ENCODE data around the gene PAX5.

PAX5 gene

GRCh38 chr9:37037503-37038301 lies 3.6 kb upstream of the PAX5 start:
- no peak for DNase-seq (ENCODE audit: low spot score)

DNA sequence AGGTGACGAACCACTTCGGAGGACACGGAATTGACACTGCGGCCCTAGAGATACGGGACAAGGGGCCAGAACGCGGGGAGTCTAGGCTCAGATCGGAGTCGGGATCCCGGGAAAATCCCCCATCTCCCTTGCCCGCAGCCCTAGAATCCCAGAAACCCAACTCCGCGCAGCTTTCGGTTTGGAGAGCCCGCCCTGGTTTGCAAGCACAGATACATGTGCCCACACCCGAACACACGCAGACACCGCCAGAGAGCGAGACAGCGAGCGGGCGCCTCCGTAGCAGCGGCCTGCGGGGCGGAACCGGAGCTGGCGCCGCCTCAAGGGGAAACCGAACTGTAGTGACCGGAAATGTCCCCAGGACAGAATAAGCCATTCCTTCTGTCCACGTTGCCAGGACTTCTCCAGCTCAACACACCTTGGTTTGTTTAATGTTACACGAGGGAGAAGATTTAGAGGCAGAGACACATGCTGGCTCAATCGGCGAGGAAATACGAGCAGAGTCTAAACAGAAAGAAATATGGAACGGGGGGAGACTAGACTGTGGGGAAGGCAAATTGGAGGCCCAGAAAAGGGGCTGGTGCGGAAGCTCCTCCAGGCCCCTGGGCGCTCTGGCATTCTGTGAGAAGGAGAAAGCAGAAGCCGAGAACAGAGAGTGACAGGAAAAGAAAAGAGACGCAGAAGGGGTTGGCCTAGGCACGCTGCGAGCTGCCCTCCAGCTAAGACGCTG lies 2.9 kb upstream of the PAX5 start:
- DNase-seq (ENCODE audit: low spot score), result peak; percentile 44

DNA sequence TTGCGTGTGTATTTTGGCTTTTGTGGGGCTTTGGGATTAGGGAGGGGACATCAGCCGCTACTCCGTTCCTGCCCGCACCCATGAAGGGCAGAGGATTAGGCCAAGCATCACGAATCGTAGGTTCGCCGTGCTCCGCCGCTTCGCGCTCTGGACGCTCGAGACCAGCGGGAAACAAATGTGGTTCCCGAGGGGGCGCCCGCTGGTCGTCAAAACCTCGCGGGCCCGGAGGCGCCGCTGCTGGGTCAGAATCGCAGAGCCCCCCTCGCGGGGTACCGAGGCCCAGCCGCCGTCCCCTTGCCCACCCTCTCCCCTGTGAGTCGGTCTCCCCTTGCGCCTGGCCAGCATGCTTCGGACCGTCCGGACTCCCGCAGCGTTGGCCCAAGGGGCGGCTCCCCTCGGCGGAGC lies 2.3 kb upstream of the PAX5 start:
- DNase-seq (ENCODE audit: low spot score), result no peak

DNA sequence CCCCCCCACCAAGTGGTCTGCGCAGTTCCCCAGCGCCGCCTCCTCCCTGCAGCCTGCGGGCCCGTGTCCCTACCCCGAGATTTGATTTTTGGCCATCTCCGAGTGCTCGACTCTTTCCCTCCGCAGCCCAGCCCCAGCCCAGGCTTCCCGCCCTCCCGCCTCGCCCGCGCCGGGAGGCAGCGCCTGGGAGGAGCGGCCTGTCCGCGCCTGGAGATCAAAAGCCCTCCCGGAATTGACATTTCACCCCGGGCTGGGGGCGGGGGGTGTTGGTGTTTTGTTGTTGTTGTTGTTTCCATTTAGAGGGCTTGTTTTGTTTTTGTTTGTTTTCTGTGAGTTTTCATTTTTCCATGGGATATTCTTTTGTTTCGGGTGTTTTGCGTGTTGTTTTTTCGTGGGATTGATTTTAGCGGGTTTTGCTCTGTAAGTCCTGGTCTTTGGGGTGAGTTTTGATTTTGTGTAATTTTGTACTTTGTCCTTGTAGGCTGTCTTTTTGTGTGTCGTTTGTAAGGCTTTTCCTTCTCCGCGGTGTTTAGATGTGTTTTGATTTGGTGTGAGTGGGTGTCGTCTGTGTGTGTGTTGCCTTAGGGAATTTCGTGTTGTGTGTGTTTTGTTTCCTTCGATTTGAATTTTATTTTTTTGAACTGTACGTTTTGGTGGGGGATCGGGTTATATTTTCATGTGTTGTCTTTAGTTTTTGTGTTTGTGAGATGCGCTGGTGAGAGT lies 1.7 kb upstream of the PAX5 start:
- no peak for DNase-seq (ENCODE audit: low spot score)

GRCh38 chr9:37034938-37035647 lies 1.0 kb upstream of the PAX5 start:
- no peak for DNase-seq (ENCODE audit: low spot score)

DNA sequence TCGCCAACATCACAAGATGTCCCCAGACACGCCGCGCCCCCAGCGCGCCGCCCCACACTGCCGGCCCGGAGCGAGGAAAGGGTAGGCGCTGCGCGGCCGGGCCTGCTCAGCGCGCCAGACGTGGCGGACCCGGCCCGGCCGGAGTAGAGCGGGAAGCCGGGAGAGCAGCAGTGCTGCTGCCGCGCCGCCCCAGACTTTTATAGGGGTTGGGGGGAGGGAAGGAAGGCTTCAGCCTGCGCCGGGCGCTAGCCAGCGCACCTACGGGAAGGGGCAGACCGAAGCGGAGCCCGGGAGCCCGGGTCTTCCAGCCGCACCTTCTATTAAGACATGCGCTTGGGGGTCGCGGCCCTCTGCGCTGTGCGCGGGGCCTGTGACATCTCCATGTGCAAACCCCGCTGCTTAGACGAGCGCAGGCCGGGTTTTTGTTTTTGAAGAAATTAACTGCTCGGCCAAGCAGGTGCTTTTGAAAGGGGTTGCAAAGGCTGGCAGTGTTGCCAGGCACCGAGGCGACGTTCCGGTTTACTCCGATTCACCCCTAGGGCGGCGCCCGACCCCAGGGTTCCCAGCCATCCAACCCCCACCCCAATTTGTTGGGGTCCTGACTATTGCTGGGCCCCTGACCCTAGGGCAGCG lies 353 bp upstream of the PAX5 start:
- peak; percentile 41 for DNase-seq (ENCODE audit: low spot score)

DNA sequence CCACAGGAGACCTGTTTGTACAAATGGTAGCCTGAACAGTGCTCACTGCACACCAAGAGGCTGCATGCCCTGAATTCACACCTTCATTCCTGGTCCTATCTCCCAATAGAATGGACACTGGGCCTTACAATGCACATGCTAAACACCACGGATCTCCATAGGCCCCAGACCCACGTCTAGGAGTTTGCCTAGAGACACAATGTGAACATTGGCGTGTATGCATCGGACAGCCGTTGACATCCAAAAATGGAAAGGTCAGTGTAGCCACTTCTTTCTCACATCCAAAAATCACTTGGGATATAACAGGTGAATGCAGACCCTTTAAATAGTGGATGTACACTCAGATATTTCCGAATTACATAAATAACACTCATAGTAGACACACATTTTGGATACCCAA lies 927 bp downstream of the PAX5 start:
- DNase-seq (ENCODE audit: low spot score), result no peak

GRCh38 chr9:37032713-37033112 lies 1.4 kb downstream of the PAX5 start:
- DNase-seq (ENCODE audit: low spot score), result no peak

GRCh38 chr9:37031902-37032301 lies 2.2 kb downstream of the PAX5 start:
- DNase-seq (ENCODE audit: low spot score), result no peak

DNA sequence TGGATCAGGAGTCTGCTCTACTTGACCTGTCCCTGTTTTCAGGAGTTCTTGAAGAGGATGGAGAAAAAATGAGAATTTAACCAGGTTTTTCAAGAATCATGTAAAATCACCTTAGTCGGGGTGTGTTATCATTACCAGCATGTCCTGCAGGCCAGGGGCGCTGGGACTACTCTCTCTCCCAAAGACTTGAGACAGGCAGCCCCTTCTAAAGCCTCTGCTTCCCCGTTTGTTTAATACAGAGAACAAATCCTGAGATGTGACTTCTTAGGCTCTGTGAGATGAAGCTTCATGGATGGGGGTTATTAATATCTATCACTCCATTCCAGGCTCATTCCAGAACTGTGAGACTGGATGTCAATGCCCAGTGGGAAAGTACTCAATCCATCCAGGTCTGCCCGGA lies 3.0 kb downstream of the PAX5 start:
- DNase-seq (ENCODE audit: low spot score), result no peak

- DNase-seq (ENCODE audit: low spot score), result no peak
Observed at GRCh38 chr9:37030611-37030939, 3.5 kb downstream of the PAX5 start.

- DNase-seq (ENCODE audit: low spot score), result no peak
Observed at GRCh38 chr9:37029776-37030610, 4.1 kb downstream of the PAX5 start.

DNA sequence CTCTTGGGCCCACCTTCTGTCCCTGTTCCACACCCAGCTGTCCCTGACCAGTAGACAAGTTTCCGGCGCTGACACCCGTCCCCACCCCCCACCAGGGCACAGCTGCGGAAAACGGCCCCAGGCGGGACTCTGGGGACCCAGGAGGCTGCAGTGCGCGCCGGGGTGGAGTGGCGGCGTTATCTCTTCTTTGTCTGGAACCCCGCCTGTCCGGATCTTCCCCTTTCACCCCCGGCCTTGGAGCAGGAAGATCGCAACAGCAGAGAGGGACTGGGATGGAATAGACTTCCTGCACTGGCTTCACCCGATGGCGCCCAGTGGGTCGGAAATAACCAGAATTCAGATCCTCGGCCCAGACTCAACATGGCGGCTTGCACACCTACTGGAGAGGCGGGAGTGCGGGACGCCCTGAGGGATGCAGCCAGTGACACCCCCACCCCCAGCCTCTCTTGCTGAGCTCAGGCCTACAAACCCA lies 4.7 kb downstream of the PAX5 start:
- DNase-seq (ENCODE audit: low spot score), result no peak

DNA sequence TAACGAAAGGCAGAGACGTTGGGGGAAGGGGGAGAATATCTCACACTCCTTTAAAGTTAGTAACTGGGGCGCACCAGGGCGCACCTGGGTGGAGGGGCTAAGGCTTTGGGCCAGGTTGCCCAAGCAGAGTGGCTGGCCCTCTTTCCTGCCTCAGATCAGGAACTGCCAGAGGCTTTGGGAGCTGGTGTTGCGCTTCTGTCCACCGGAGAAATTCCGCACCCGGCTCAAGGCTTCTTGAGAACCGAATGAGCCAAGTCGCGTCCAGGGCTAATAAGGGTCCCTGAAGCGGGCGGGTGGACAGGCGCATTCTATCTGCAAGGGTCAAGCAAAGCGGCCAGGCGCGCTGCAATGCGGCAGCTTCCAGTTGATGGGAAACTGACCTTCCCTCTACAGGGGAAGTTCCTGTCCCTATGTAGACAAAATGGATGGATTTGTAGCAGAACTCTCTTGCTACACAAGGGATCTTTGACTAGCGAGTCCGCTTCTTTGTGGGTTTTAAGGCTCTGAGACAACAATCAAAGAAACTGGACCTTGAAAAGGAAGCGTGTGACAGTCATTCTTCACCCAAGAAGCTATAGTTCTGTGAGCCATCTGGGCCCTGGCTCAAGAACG lies 5.5 kb downstream of the PAX5 start:
- no peak for DNase-seq (ENCODE audit: low spot score)

GRCh38 chr9:37027582-37028419 lies 6.3 kb downstream of the PAX5 start:
- DNase-seq (ENCODE audit: low spot score), result peak; percentile 96

DNA sequence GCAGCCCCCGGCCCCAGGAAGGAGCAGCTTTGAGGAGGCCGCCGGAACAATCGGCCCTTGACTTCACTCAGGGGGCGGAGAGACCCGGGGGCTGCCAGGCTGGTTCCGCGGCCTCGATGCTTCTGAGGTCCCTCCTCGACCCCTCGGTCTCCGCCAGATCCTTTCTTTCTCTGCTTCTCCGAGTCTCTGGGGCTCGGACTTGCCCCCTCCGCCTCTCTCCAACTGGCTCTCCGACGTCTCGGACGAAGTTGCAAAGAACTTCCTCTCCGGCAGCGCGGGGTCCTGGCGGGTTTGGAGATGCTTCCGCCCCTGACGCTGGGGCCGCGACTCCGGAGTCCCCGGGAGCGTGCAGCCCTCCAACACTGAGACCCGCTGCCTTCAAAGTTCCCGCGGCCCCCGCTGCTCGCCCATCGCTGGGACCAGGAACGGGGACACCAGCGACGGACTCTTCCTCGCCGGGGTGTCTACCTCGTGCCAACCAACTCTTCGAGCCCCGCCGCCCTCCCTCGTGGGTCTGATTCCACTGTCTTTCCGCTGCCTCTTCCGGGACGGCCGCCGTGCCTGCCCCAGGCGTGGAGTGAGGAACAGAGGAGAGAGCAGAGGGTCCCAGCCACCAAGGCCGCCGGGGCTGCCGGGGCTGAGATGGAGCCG lies 7.0 kb downstream of the PAX5 start:
- no peak for DNase-seq (ENCODE audit: low spot score)

- no peak for DNase-seq (ENCODE audit: low spot score)
Observed at GRCh38 chr9:37026113-37026930, 7.7 kb downstream of the PAX5 start.

DNA sequence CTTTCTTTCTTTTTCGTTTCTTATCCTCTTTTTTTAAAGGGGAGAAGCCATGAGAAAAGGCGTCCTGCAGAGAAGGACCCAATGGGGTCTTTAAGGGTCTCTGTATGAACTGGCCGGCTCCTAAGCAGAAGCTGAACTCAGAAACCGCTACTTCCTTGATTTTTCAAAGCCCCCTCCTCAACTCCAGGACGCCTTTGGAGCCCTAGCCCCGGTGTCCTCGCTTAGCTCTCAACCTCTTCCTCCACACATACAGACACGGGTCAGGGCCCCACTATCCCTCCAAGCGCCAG lies 8.3 kb downstream of the PAX5 start:
- no peak for DNase-seq (ENCODE audit: low spot score)

All from AG08396 (cell line).